Stimulated activated CD4-positive, alpha-beta T cell treated with anti-CD3 and anti-CD28 coated beads, Interleukin-12 subunit alpha, Interleukin-12 subunit beta, amount 100 ng/mL, for 24 hours (primary cell): ENCODE data around the gene LMF1.
"Not testable (repeated sequence)": the region's sequence is repeated elsewhere in the genome, so short reads cannot be mapped to it uniquely, and the experiment has no call there.

Experiments
- DNase-seq, 2 experiments: peaks; one replicate each; pipeline ENCODE4 v3.0.0-alpha.2; 2020; ENCODE audit warnings: low read depth in 2 of 2

The LMF1 gene

DNA sequence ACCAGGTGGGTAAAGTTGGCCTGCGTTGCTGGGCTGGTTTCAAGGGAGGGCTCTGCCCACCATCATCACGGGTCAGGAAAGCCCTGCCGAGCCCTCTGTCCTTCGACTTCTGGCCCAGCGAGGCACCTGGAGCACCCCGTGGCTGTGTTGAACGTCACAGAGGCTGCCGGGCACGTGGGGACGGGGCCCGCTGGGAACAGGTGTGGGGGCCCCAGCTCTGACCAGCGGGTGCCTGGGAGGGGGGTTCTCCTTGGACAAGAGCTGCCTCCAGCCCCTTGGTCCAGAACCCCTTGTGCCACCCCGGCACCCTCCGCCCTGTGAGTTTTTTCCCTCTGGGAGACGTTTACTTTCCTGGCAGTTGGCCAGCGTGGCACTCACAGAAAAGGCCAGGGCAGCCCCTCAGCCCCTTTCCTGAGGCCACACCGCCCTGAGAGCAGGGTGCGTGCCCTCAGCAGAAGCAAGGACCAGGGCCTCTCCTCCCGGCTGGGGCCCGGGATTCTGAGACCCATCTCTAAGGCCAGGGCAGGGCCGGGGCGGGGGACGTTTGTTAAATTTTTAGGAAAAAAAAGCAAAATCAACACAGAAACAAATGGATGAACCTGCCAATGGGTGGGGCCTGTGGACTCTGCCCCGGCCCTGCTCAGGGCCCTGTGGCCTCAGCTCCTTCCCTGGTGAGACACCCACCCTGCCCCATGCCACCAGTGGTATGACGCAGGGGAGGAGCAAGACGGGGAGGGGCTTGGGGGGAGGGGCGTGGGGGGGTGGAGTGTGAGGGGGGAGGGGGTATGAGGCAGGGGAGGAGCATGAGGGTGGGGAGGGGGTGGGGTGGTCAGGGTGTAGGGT is 139.0 kb downstream of the LMF1 start:
- DNase-seq: no peak

DNA sequence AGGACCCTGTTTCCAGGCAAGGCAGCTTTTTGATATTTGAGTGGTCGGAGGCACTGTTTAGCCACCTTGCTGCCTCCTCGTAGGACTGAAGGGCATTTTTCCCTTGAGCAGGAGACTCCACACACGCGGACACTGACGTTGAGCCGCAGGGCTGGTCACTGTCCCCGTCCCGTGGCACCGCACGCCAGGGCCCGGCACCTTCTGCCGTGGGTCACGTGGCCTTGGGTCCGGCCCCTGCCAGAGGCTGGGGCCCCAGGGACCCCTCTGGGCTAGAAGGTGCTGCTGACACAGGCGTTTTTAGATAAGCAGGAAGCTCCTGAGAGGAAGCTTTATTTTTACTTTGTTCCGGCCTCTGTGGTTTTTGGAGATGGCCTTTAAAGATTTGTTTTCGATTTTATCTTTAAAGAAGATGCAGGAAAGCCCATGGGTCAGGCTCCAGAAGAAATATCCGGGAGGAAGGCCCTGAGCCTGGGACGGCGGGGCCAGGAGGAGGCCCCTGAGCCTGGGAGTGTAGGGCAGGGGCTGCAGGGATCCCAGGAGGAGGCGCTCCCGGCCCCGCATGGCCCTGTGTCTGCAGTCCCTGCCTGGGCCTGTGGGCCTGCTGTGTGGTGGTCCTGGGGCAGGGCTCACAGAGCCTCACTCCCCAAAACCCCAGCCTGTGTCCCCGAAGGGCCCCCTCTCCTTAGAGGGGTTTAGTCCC is 139.8 kb downstream of the LMF1 start:
- DNase-seq: no peak

DNA sequence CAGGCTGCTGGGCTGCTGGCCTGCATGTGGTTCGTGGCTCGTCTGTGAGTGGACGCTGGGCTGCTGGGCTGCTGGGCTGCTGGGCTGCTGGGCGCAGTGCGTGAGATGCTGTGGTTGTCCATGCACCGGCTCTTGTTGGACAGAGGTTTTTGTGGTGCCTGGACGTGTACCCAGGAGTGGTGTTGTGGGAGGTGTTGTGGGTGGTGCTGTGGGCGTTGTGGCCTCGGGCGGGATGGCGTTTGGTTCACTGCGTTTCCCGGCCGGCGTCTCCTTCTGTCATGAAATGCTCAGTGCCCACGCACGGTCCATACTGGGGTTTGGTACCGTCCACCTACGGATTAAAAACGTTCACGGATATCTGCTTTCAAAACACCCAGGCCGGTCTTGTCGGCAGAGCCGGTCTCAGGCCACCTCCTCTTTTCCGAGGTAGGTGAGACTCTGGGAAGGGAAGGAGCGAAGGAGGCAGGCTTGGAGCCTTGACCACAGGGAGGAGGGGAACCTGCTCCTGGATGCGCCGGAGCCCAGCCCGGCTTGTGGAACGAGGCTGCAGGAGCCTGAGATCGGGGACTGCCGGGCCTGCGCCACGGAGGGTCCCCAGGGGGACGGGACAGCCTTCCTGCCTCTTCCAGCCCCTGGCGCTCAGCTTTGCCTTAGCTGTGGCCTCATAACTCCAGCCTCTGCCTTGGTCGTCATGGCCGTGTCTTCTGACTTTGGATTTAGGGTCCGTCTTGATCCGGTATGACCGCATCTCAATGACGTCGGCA is 140.5 kb downstream of the LMF1 start:
- no peak for DNase-seq

DNA sequence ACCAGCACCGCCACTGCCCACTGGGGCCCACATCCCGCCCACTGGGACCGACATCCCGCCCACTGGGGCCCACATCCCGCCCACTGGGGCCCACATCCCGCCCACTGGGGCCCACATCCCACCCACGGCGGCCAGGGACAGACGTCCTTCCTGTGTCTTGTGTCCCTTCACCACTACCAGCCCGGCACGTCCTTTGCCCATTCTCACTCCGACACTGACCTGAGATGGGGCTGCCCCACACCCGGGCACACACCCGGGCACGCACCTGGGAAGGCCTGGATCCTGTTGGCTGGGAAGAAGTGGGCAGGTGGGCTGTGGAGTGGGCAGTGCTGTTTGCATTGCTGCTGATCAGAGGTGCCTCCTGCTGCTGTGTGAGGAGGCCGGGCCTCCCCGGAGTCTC is 141.9 kb downstream of the LMF1 start:
- DNase-seq: no peak

DNA sequence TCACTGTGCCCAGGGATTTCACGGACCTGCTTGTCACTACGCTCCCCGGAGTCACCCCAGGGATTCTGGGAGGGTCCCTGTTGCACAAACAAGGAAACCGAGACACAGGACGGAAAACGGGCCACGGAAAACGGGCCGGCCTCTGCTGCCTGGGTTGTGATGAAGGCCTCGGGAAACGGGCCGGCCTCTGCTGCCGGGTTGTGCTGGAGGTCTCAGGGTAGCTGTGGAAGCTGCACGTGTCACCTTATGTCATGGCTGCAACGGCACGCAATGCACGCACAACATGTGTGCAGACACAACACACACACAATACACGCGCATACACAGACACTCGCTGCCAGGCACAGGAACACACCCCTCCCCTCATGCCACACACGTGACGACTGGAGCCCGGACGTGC is 143.3 kb downstream of the LMF1 start:
- no peak for DNase-seq

DNA sequence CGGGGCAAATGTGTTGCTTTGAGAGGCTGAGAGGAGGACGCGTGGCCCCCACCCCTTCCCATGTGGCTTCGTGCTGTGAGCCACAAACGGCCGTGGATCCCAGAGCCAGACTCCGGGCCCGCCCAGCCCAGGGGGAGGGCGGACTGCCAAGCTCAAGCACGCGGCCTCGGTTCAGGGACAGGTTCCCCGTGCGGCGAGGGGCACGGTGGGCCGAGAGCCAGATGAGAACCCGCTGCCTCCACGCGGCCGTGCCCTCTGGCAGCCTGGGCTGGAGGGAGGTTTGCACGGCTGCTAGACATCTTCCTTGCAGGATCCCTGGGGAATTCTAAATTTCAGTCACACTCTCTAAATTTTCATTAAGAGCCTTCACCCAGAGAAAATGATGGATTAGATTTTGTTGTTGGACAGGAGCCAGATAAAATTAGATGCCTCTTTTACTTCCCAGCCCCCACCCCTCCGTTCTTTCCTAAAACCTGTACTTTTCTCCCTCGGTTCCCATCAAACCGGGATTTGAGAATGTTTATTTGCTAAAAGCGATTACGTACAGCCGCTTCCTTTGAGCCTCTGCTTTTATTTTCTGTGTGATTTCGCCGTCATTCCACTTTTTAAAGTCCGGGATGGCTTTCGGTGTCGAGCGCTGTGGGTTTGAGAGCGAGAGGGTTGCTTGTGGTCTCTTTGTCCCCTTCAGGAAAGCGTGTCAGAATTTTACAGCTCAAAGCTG is 145.3 kb downstream of the LMF1 start:
- DNase-seq: no peak

DNA sequence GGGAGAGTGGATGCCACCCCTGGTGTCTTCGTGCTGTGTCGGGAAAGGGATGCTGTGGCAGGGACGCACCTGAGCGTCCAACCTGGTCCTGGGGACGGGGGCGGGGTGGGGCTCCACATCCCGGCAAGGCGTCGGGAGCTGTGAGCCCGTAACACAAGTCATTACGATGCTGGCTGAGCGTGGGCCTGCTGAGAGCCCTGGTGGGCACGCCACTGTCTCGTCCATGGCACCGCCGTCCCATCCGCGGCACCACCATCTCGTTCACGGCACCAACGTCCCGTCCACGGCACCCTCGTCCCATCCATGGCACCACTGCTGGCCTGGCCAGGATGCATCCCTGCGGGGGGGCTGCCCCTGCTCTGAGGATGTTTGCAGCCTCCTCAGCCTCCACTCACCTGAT is 146.2 kb downstream of the LMF1 start:
- DNase-seq: no peak

DNA sequence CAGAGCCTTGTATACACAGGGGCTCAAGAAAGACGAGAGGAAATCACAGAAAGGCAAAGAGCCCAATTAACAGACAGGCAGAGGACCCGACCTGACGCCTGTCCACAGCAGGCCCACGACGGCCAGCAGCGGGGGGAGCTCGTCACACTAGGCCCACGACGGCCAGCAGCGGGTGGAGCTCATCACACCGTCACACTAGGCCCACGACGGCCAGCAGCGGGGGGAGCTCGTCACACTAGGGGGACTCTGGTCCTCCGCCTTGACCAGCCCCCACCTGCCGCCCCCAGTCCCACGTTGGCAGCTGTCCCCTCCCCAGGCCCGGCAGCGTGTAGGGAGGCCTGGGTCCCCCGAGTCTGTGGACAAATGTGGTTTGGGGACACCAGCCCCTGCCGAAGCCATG is 146.6 kb downstream of the LMF1 start:
- no peak for DNase-seq

DNA sequence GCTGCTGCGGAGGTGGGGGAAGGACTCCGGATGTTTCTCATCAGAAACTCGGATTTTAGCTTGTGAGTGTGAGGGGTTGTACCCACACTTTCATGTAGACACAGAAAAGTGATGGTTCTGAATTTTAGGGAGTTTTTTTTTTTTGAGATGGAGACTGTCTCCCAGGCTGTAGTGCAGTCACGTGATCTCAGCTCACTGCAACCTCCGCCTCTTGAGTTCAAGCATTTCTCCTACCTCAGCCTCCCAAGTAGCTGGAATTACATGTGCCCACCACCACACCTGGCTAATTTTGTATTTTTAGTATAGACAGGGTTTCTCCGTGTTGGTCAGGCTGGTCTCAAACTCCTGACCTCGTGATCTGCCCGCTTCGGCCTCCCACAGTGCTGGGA is 147.9 kb downstream of the LMF1 start:
- no peak for DNase-seq

DNA sequence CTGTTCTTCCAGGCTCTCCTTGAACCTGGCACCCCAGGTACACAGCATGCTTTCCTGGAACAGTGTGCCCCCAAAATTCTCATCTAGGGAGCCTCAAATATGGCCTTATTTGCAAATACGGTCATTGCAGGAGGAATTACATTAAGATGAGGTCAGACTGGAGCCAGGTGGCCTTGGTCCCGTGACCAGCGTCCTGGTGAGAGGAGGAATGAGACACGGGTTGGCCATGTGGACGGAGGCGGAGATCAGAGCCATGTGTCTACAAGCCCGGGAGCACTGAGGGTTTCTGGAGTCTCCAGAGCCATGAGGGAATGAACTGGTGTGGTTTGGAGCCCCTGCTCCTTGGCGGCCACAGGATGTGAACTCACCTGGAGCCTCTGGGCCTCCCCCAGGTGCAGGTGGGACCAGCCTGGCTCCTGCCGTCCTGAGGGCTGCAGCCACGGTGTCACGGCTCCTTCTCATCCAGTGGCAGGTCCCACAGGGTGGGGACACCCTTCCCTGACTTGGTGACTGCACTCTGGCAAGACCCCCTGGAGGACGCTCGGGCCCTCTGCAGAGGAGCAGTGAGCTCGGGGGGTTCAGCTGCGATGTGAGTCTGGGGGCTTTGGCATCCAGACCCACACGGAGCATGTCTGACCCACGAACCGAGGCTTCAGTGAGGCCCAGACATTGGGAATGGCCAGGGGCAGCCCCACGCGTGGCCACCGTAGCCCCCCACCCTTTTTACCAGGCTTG is 148.4 kb downstream of the LMF1 start:
- no peak for DNase-seq

DNA sequence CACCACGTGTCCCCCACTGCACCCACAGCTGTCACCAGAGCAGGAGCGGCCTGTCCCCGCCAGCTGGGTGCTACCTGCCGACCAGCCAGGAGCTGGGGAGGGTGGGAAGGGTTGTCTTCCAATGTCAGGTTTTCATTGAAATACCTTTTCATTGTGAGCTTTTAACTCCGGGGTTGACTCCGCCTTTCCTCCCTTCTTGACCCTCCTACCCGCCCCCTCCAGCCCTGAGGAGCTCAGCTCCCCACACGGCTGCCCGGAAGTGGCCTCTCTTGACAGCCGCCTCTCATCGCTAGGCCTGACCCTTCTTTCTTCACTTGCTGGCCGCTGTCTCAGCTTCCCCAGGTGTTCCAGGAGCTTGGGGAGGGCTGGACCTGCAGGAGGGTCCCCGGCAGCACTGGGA is 149.0 kb downstream of the LMF1 start:
- DNase-seq: no peak

DNA sequence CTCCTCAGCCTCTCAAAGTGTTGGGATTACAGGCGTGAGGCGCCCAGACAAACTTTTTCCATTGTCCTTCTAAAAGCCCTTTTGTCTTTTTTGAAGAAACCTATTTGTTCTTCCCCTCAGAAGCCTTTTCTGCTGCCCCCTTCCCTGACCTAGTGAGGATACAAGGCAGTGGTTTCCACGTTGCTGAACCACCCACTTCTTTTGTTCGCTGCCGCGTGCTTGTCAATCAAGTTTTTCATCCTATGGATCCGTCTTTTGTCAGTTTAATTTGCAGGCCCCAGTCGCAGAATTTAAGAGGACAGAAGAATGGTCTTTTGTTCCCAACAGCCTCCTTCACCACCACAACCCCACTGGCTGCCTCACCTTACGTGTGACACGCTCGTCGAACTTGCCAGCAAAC is 150.0 kb downstream of the LMF1 start:
- DNase-seq: no peak

DNA sequence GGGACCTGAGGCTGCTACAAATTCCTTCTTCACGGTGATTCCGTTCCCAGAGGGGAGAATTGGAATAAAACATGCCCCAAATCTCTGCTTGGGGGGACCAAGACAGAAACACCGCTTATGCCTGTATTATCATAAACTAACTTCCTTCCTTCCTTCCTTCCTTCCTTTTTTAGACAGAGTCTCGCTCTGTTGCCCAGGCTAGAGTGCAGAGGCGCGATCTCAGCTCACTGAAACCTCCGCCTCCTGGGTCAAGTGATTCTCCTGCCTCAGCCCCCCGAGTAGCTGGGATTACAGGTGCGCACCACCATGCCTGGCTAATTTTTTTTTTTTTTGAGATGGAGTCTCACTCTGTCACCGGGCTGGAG is 150.8 kb downstream of the LMF1 start:
- DNase-seq: not testable (repeated sequence)

DNA sequence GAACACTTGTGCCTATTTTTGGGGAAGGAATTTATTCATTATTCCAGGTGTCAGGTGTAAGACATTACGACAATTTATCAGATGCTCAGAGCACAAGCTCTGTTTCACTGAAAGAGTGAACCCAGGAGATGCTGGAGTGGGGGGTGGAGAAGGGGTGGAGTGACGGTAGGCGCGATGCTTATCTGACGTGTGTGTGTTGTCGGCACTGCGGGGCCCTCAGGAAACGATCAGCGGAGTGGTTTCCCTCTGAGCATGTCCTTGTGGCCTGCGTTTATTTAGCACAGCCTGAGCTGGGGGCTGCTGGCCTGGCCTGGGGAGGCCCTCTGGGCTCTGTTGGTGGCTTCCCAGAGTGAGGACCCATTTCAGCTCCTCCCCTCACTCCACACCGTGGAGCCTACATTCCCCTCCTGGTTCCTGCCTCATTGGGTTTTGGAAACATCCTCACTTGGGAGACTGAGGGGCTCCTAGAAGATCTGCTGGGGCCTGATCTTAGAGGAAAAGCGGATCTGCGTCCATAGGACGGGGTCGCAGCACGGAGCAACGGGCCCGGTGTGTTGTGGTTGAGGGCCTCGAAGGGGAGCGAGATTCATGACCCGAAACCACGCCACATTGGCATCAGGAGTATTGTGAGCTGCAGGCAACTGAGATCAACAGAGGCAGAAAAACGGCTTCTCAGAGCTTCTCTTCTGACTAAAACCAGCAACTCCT is 151.3 kb downstream of the LMF1 start:
- DNase-seq: no peak

DNA sequence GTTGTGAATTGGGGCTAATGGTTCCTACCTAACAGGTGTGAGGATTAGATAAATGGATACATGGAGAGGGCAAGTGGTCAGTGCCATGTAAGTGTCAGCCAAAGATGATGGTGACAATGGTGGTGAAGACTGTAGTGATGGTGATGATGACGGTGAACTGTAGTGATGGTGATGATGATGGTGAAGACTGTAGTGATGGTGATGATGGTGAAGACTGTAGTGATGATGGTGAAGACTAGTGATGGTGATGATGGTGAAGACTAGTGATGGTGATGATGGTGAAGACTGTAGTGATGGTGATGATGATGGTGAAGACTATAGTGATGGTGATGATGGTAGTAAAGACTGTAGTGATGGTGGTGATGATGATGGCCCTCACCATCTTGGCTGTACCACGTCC is 152.2 kb downstream of the LMF1 start:
- DNase-seq: no peak

DNA sequence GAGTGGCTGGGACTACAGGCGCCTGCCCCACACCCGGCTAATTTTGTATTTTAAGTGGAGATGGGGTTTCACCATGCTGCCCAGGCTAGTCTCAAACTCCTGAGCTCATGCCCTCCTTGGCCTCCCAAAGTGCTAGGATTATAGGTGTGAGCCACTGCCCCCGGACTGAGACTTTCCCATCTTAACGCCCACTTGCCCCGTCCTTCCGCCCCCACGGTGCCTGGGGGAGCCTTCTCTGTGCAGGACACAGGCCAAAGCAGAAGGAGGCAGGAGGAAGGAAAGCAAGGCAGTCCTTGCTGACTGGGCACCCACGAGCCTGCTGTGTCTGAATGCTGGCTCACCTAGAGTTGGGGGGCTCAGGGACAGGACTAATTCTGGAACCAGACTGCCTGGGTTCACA is 152.7 kb downstream of the LMF1 start:
- DNase-seq: no peak

DNA sequence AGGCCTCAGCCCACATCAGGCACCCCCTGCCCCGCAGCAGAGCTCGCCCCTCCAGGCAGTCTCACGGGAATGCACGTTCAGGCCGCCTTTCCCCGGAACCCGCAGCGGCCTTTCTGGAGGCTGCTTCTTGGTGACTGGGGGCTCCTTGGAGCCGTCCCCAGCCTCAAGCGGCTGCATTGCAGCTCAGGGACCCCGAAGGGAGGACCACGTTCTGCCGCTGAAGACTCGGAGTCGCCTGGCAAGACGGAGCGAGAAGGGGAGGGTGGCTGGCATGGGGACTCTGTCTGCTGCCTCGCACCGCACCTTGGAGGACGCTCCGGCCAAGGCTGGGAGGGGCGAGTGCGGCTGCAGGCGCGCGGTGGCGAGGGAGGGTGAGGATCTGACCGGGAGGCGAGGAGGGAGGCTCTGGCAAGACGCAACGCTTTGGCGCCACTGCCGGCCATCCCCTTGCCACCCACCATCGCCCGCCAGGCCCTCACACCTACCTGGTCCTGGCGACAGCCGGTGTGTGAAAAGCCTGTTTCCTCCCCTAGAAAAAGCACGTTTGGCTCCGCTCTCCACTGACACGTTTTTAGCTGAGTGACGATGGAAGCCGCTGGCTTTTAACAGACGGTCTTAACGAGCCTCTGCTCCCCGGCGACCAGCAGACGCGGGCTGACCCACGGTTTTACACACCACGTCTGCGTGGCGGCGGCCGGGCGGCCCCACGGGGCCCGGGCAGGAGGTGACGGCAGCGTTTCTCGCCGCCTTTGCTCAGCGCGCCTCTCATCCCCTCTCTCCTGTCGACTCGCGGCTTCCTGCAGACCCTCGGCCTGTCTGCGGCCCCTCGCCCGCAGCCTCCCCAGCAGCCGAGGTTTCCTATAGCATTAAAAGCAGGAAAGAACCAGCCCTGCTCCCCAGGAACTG is 153.5 kb downstream of the LMF1 start:
- DNase-seq: no peak

DNA sequence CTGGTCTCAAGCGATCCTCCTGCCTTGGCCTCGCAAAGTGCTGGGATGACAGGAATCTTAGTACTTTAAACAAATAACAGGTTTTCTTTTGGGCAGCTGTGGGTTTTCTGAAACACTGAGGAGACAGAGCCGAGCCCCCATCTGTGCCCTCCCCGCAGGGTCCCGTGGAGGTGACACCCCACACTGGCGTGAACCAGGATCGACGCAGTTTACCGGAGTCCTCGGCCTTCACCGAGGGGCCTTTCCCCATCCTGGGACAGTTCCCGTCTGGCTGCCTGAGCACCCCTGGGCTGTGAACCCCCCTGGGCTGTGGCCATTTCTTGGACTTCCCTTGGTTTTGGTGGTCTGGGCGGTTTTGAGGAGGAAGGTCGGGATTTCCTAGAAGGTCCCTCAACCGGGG is 154.9 kb downstream of the LMF1 start:
- no peak for DNase-seq

DNA sequence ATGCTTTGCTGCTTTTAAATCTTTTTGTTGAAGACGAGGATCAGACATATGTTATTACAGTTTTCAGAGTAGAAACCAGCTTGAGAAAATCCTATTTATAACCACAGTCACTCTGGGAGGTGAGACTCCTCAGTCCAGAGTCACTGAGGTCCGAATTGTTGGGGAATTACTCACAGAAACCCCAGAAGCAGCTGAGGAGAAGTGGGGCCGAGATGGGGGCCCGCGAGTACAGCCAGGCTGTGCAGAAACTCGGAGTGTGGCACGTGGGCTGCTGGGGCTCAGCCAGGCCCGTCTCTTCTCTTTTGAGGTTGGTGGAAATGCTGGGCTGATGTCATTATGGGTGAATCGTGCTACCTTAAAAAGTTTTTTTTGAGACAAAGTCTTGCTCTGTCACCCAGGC is 155.8 kb downstream of the LMF1 start:
- no peak for DNase-seq

DNA sequence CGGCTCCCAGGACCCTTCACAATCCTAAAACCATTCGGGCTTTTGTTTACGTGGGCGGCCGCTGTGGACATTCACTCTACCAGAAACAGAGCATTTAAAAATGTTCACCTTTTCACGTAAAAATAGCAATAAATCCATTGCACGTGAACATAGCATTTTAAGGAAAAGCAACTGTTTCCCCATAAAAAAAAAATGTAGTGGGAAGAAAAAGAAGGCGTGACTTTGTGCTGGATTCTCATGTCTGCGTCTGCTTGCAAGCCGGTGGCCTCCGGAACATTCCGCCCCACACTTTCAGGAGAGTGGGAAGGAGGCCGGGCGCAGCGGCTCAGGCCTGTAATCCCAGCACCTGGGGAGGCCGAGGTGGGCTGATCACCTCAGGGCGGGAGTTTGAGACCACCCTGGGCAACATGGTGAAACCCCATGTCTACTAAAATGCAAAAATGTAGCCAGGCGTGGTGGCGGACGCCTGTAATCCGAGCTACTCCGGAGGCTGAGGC is 156.8 kb downstream of the LMF1 start:
- DNase-seq: no peak
